ENCODE results near the gene SPECC1L. TPM values are rescaled to one million over a fixed set of nuclear protein-coding genes. Genes with fewer than 3 reads are reported as not detected.

SPECC1L gene
- total RNA-seq, 1 donor from 2014 or later = 173 TPM

GRCh38 chr22:24230911-24231656 lies 39.5 kb upstream of the SPECC1L start:
- peak; percentile 55 for DNase-seq
- peak; percentile 48 for TF ChIP-seq CTCF (IDR thresholded peaks at IDR 0.05; ENCODE audit: partially characterized antibody, unreplicated experiment)
- Mint-ChIP-seq H3K4me1 (ENCODE audit: low read depth, unreplicated experiment) (no peaks in the 10 kb centered on the region), H3K27ac (ENCODE audit: unreplicated experiment) (no peak overlapping the region), H3K36me3 (ENCODE audit: unreplicated experiment) (no peaks in the 10 kb centered on the region), H3K4me3 (ENCODE audit: unreplicated experiment) (no peak overlapping the region), H3K27me3 (ENCODE audit: unreplicated experiment) (no peaks in the 10 kb centered on the region), H3K9me3 (ENCODE audit: unreplicated experiment) (peaks cover 3% of the 10 kb centered on the region)

- TF ChIP-seq CTCF (IDR thresholded peaks at IDR 0.05; ENCODE audit: partially characterized antibody, unreplicated experiment) = no peak
- H3K9me3 Mint-ChIP-seq (ENCODE audit: unreplicated experiment) = peaks cover 3% of the 10 kb centered on the region
- H3K4me3 Mint-ChIP-seq (ENCODE audit: unreplicated experiment) = no peak overlapping the region
- DNase-seq = no peak
- H3K27me3 Mint-ChIP-seq (ENCODE audit: unreplicated experiment) = no peaks in the 10 kb centered on the region
- no peaks in the 10 kb centered on the region for H3K4me1 Mint-ChIP-seq (ENCODE audit: low read depth, unreplicated experiment)
- no peaks in the 10 kb centered on the region for H3K36me3 Mint-ChIP-seq (ENCODE audit: unreplicated experiment)
- H3K27ac Mint-ChIP-seq (ENCODE audit: unreplicated experiment) = no peak overlapping the region
Measured at GRCh38 chr22:24231706-24232105, 38.9 kb upstream of the SPECC1L start.

- TF ChIP-seq CTCF (IDR thresholded peaks at IDR 0.05; ENCODE audit: partially characterized antibody, unreplicated experiment) = no peak
- Mint-ChIP-seq H3K27ac (ENCODE audit: unreplicated experiment) (no peak overlapping the region), H3K4me3 (ENCODE audit: unreplicated experiment) (no peak overlapping the region), H3K9me3 (ENCODE audit: unreplicated experiment) (peaks cover 3% of the 10 kb centered on the region), H3K4me1 (ENCODE audit: low read depth, unreplicated experiment) (no peaks in the 10 kb centered on the region), H3K27me3 (ENCODE audit: unreplicated experiment) (no peaks in the 10 kb centered on the region), H3K36me3 (ENCODE audit: unreplicated experiment) (no peaks in the 10 kb centered on the region)
- no peak for DNase-seq
Measured at GRCh38 chr22:24232124-24232523, 38.5 kb upstream of the SPECC1L start.

- Mint-ChIP-seq H3K9me3 (ENCODE audit: unreplicated experiment) (peaks cover 1% of the 10 kb centered on the region), H3K4me1 (ENCODE audit: low read depth, unreplicated experiment) (no peaks in the 10 kb centered on the region), H3K4me3 (ENCODE audit: unreplicated experiment) (no peak overlapping the region), H3K36me3 (ENCODE audit: unreplicated experiment) (no peaks in the 10 kb centered on the region), H3K27me3 (ENCODE audit: unreplicated experiment) (peaks cover 2% of the 10 kb centered on the region), H3K27ac (ENCODE audit: unreplicated experiment) (no peak overlapping the region)
- no peak for DNase-seq
- no peak for TF ChIP-seq CTCF (IDR thresholded peaks at IDR 0.05; ENCODE audit: partially characterized antibody, unreplicated experiment)
Measured at GRCh38 chr22:24232725-24233124, 37.9 kb upstream of the SPECC1L start.

GRCh38 chr22:24233235-24233634 lies 37.4 kb upstream of the SPECC1L start:
- H3K27ac Mint-ChIP-seq (ENCODE audit: unreplicated experiment) = no peak overlapping the region
- H3K36me3 Mint-ChIP-seq (ENCODE audit: unreplicated experiment) = no peaks in the 10 kb centered on the region
- H3K9me3 Mint-ChIP-seq (ENCODE audit: unreplicated experiment) = peaks cover 1% of the 10 kb centered on the region
- no peak for DNase-seq
- no peak for TF ChIP-seq CTCF (IDR thresholded peaks at IDR 0.05; ENCODE audit: partially characterized antibody, unreplicated experiment)
- H3K27me3 Mint-ChIP-seq (ENCODE audit: unreplicated experiment) = peaks cover 2% of the 10 kb centered on the region
- H3K4me1 Mint-ChIP-seq (ENCODE audit: low read depth, unreplicated experiment) = no peaks in the 10 kb centered on the region
- H3K4me3 Mint-ChIP-seq (ENCODE audit: unreplicated experiment) = no peak overlapping the region

Measured in glutamatergic neuron (in vitro differentiated cells).